Astrocyte (in vitro differentiated cells and primary cell): Measurements from ENCODE around the gene SPATA24.
"Not testable (repeated sequence)": the region's sequence is repeated elsewhere in the genome, so short reads cannot be mapped to it uniquely, and the experiment has no call there.

ENCODE experiments used
- CTCF ChIP-seq: IDR thresholded peaks from 2 replicates; pipeline ENCODE4 v1.5.1; 2011; ENCODE audit warnings: low read depth, mild to moderate bottlenecking, inconsistent platforms, low read length, moderate library complexity; ENCODE audit not compliant: insufficient read depth
- EZH2 ChIP-seq: IDR thresholded peaks from 2 replicates; pipeline ENCODE4 v1.6.1; 2012; ENCODE audit warnings: mild to moderate bottlenecking, low read length, inconsistent platforms; ENCODE audit not compliant: insufficient read depth

- TF ChIP-seq CTCF, EZH2: not testable (repeated sequence)
Observed at GRCh38 chr5:139347863-139348262, 56.0 kb downstream of the SPATA24 start.
